Measurements from ENCODE around the gene GAS7. TPM values are rescaled to one million over a fixed set of nuclear protein-coding genes. Genes with fewer than 3 reads are reported as not detected.

The GAS7 gene
- total RNA-seq, 1 experiment from 2014 or later = 4.1 TPM

- no peak for ATAC-seq
- no peak overlapping the region for H3K4me2 ChIP-seq (ENCODE audit: low read length)
Measured at GRCh38 chr17:9865586-9865985, 332.8 kb downstream of the GAS7 start.

More at GRCh38 chr17:9865586-9865985, 332.8 kb downstream of the GAS7 start:
- BruUV-seq (replicated peaks) = no TSS peak
- Histone ChIP-seq H4K20me1 (ENCODE audit: insufficient read depth) (no peaks in the 10 kb centered on the region), H3K27ac (ENCODE audit: low read depth, low read length) (no peak overlapping the region), H3K36me3 (ENCODE audit: control insufficient read depth in 1 of 2, insufficient read depth in 2 of 2, low read length in 2 of 2) (no peaks in the 10 kb centered on the region), H3K27me3 (ENCODE audit: insufficient read depth, low read length) (no peaks in the 10 kb centered on the region), H3K9ac (ENCODE audit: low read length) (no peak overlapping the region), H3K9me3 (ENCODE audit: control insufficient read depth in 1 of 2, insufficient read depth in 1 of 2, low read depth in 1 of 2, low read length in 2 of 2) (0 out of 4 replicates have a peak, but pooled peaks cover 0 to 4% of the 10 kb centered on the region in 2 experiments), H3K4me1 (ENCODE audit: control insufficient read depth in 1 of 2, insufficient read depth in 2 of 2, low read length in 2 of 2) (no peaks in the 10 kb centered on the region), H3K9me2 (ENCODE audit: insufficient read depth) (no peaks in the 10 kb centered on the region), H3K4me3 (replicated peaks in 1 of 2; ENCODE audit: low read depth in 1 of 2, low read length in 2 of 2) (no peak overlapping the region), H3K79me2 (ENCODE audit: insufficient read depth, low read length) (no peaks in the 10 kb centered on the region), H2AFZ (ENCODE audit: low read depth, low read length, poor library complexity, severe bottlenecking) (no peak overlapping the region)
- intact Hi-C loops (cut with micrococcal nuclease) = no loop called here
- RAD21 ChIA-PET (ENCODE audit: low non-redundant PET in 1 of 2, low total read pairs in 2 of 2, uncharacterized antibody in 2 of 2, unreplicated experiment in 2 of 2) = no interaction called here
- POLR2A ChIA-PET = no interaction called here
- CTCF ChIA-PET = no interaction called here
- TF ChIP-seq SIN3A (IDR thresholded peaks at IDR 0.05; ENCODE audit: low read depth) (no peak), MAX (IDR thresholded peaks at IDR 0.05) (no peak), REST (IDR thresholded peaks at IDR 0.05; ENCODE audit: low read depth) (no peak), EZH2 (IDR thresholded peaks at IDR 0.05) (no peak), FOSL1 (IDR thresholded peaks at IDR 0.05; ENCODE audit: low read depth) (no peak), SRF (IDR thresholded peaks at IDR 0.05; ENCODE audit: low read depth) (no peak), CBX3 (IDR thresholded peaks at IDR 0.05; ENCODE audit: low read depth) (no peak), POLR2A (IDR thresholded peaks at IDR 0.05; ENCODE audit: borderline replicate concordance, extremely low read depth, insufficient read depth, insufficient read length) (no peak), CEBPB (IDR thresholded peaks at IDR 0.05; ENCODE audit: low read depth) (no peak)
- no peak for DNase-seq (ENCODE audit: low read depth, low spot score)

Data from HCT116 (cell line).